Measurements from ENCODE around the gene RNASEH2B. TPM values are rescaled to one million over a fixed set of nuclear protein-coding genes. Genes with fewer than 3 reads are reported as not detected.

RNASEH2B gene
- total and polyA plus RNA-seq, 9 of the 15 experiments (the other 6 are each of a cell fraction or from before 2014, with no cell fraction given): 26.3 to 109 (median 62.5) TPM

GRCh38 chr13:50882816-50883435, 26.7 kb upstream of the RNASEH2B start:
- no TSS peak for BruUV-seq (replicated peaks)
- Histone ChIP-seq H3K4me1 (replicated peaks in 1 of 2; ENCODE audit: control insufficient read depth in 2 of 2, insufficient read depth in 2 of 2, low read length in 2 of 2) (no peaks in the 10 kb centered on the region), H3K4me3 (no peak overlapping the region), H4K20me1 (replicated peaks; ENCODE audit: control insufficient read depth, insufficient read depth, low read length) (no peaks in the 10 kb centered on the region), H3K4me2 (ENCODE audit: insufficient read depth, low read length) (no peak overlapping the region), H3K9ac (ENCODE audit: insufficient read depth in 1 of 2, low read depth in 2 of 2, low read length in 2 of 2) (no peak overlapping the region), H3K27ac (ENCODE audit: extremely low read depth, low read depth, low read length) (no peak overlapping the region), H3K9me1 (ENCODE audit: control insufficient read depth, insufficient read depth, low read length) (no peaks in the 10 kb centered on the region), H3K79me2 (ENCODE audit: control insufficient read depth, insufficient read depth, low read length) (no peaks in the 10 kb centered on the region), H3K9me3 (replicated peaks; ENCODE audit: control insufficient read depth, insufficient read depth, low read depth, low read length) (no peaks in the 10 kb centered on the region), H3K36me3 (ENCODE audit: control insufficient read depth, insufficient read depth, low read length) (no peaks in the 10 kb centered on the region), H3K27me3 (ENCODE audit: control insufficient read depth in 2 of 2, insufficient read depth in 2 of 2, low read length in 2 of 2) (no peaks in the 10 kb centered on the region; a peak in 1 of 5 replicates), H2AFZ (ENCODE audit: low read depth, low read length) (no peak overlapping the region)
- intact Hi-C loops (cut with micrococcal nuclease): no loop called here
- DNase-seq (ENCODE audit: extremely low read depth in 1 of 4, low spot score in 3 of 4) (no peak), ATAC-seq (no peak), FAIRE-seq (no peak)
- WGBS (ENCODE audit: insufficient coverage, low coverage, missing lambda C conversion rate): 2% methylated on average over 3 of the region's 5 CpGs
- ChIA-PET POLR2A (interaction anchor here (0.6 kb wide), 1 partner anchor 124 kb away, joined by 3 read pairs; no protein-coding TSS in a partner anchor), CTCF (ENCODE audit: low intra/inter-chr PET ratio) (no interaction called here)
- in situ Hi-C loops (cut with MboI): no loop called here
- TF ChIP-seq THAP12 (CRISPR knock-in tag; IDR thresholded peaks at IDR 0.05) (no peak), IFI16 (CRISPR knock-in tag; IDR thresholded peaks at IDR 0.05) (no peak), RBM14 (IDR thresholded peaks at IDR 0.05; ENCODE audit: borderline replicate concordance, insufficient read depth, low read depth, low read length) (no peak), NR3C1 (CRISPR knock-in tag; IDR thresholded peaks at IDR 0.05) (no peak), ATF6 (CRISPR knock-in tag; IDR thresholded peaks at IDR 0.05) (no peak), CUX1 (CRISPR knock-in tag; IDR thresholded peaks at IDR 0.05) (no peak), ZBTB2 (IDR thresholded peaks at IDR 0.05) (no peak), RBM34 (IDR thresholded peaks at IDR 0.05; ENCODE audit: borderline replicate concordance, insufficient read depth, low read length) (no peak), TRIM24 (IDR thresholded peaks at IDR 0.05) (no peak), MTF1 (CRISPR knock-in tag; IDR thresholded peaks at IDR 0.05; ENCODE audit: borderline replicate concordance) (no peak), L3MBTL2 (IDR thresholded peaks at IDR 0.05) (no peak)

All from K562 (cell line).